ENCODE results near the gene ATP1A3.
"Not testable (repeated sequence)": the region's sequence is repeated elsewhere in the genome, so short reads cannot be mapped to it uniquely, and the experiment has no call there.

The ATP1A3 gene

GRCh38 chr19:41944336-41944735, 49.7 kb downstream of the ATP1A3 start:
- no peak for DNase-seq

GRCh38 chr19:41941410-41942202, 52.4 kb downstream of the ATP1A3 start:
- DNase-seq = no peak

GRCh38 chr19:41940731-41941409, 53.2 kb downstream of the ATP1A3 start:
- DNase-seq = no peak

GRCh38 chr19:41939861-41940730, 53.9 kb downstream of the ATP1A3 start:
- no peak for DNase-seq

- not testable (repeated sequence) for DNase-seq
Observed at GRCh38 chr19:41939209-41939608, 54.8 kb downstream of the ATP1A3 start.

- DNase-seq = no peak
Observed at GRCh38 chr19:41937525-41938468, 56.2 kb downstream of the ATP1A3 start.

- no peak for DNase-seq
Observed at GRCh38 chr19:41936961-41937360, 57.1 kb downstream of the ATP1A3 start.

GRCh38 chr19:41936416-41936850, 57.6 kb downstream of the ATP1A3 start:
- DNase-seq = no peak

- DNase-seq = no peak
Observed at GRCh38 chr19:41935760-41936415, 58.1 kb downstream of the ATP1A3 start.

- DNase-seq = peak; percentile 46
Observed at GRCh38 chr19:41934849-41935374, 59.1 kb downstream of the ATP1A3 start.

- no peak for DNase-seq
Observed at GRCh38 chr19:41933693-41934426, 60.2 kb downstream of the ATP1A3 start.

GRCh38 chr19:41932720-41933332, 61.2 kb downstream of the ATP1A3 start:
- DNase-seq = no peak

GRCh38 chr19:41932259-41932719, 61.7 kb downstream of the ATP1A3 start:
- DNase-seq = no peak

- peak; percentile 43 for DNase-seq
Observed at GRCh38 chr19:41930926-41931592, 63.0 kb downstream of the ATP1A3 start.

GRCh38 chr19:41930322-41930722, 63.7 kb downstream of the ATP1A3 start:
- no peak for DNase-seq

GRCh38 chr19:41929536-41930071, 64.4 kb downstream of the ATP1A3 start:
- DNase-seq = no peak

GRCh38 chr19:41928754-41929535, 65.1 kb downstream of the ATP1A3 start:
- no peak for DNase-seq

GRCh38 chr19:41928221-41928683, 65.8 kb downstream of the ATP1A3 start, which contains the start of gene ERFL:
Gene ERFL, minus strand, starts transcription at chr19:41928449. Its CDS starts 15,530 bp downstream, at chr19:41912919.
- DNase-seq = no peak
